ENCODE results near the gene TMEM232.

- TF ChIP-seq CTCF (IDR thresholded peaks at IDR 0.05 in 4 of 5, conservative IDR thresholded peaks at IDR 0.05 in 1 of 5) (no peak), POLR2A (IDR thresholded peaks at IDR 0.05) (no peak)
Measured at GRCh38 chr5:110386782-110387181, 339.7 kb downstream of the TMEM232 start.
